Activated CD4-positive, alpha-beta T cell treated with anti-CD3 and anti-CD28 coated beads, Interleukin-2, amount 10 ng/mL, durations not matched to agents 7 days and 5 days (primary cell): ENCODE data around the gene DEPDC5. TPM values are rescaled to one million over a fixed set of nuclear protein-coding genes. Genes with fewer than 3 reads are reported as not detected.
A peak's percentile ranks its signal among the peaks of the same experiment; 100 is the strongest.

Source experiments
- CTCF ChIA-PET: fragments of 350-600 bp; sonication (Branson Sonifier 250); formaldehyde crosslinking; loops from one replicate; lab custom pipeline; 2021; ENCODE audit warnings: antibody characterized with exemption; lab: Charles Lee
- POLR2A ChIA-PET: fragments of 350-600 bp; sonication (Branson Sonifier 250); formaldehyde crosslinking; loops from one replicate; lab custom pipeline; 2021; ENCODE audit warnings: antibody characterized with exemption; lab: Charles Lee
- DNase-seq: peaks from one replicate; pipeline ENCODE4 v3.0.0-alpha.2; 2020
- H3K27ac Mint-ChIP-seq: one replicate; pipeline ENCODE4 v1.8.0; 2021; ENCODE audit warnings: mild to moderate bottlenecking, moderate library complexity, mixed read lengths
- H3K27me3 Mint-ChIP-seq: one replicate; pipeline ENCODE4 v1.8.0; 2021; ENCODE audit warnings: mixed read lengths
- H3K36me3 Mint-ChIP-seq: one replicate; pipeline ENCODE4 v1.8.0; 2021; ENCODE audit warnings: low read depth, mixed read lengths
- H3K4me1 Mint-ChIP-seq: one replicate; pipeline ENCODE4 v1.8.0; 2021; ENCODE audit warnings: mixed read lengths
- H3K4me3 Mint-ChIP-seq: one replicate; pipeline ENCODE4 v1.8.0; 2021; ENCODE audit warnings: mild to moderate bottlenecking, moderate library complexity, mixed read lengths
- H3K9me3 Mint-ChIP-seq: one replicate; pipeline ENCODE4 v1.8.0; 2021; ENCODE audit warnings: mixed read lengths
- total RNA-seq, 2 experiments: library from RNA; stranded (reverse); gene quantifications; one replicate each; pipeline ENCODE4 v1.2.3, GENCODE V29; 2021

Gene DEPDC5
- total RNA-seq, 2 experiments from 2014 or later: 39.5 to 41.1 TPM

GRCh38 chr22:31954535-31955523 is 201.0 kb downstream of the DEPDC5 start:
- CTCF ChIA-PET: interaction anchor here (1.1 to 1.3 kb wide), 2 partner anchors 16 to 289 kb away, joined by 5 to 10 read pairs; no protein-coding TSS in a partner anchor
- Mint-ChIP-seq H3K4me3 (no peak overlapping the region), H3K36me3 (peaks cover 68% of the 10 kb centered on the region), H3K9me3 (no peaks in the 10 kb centered on the region), H3K27ac (peak overlapping the region; percentile 17), H3K27me3 (no peaks in the 10 kb centered on the region), H3K4me1 (peaks cover 72% of the 10 kb centered on the region)
- POLR2A ChIA-PET: no interaction called here
- DNase-seq: no peak

- H3K27ac Mint-ChIP-seq: peak overlapping the region; percentile 60
- H3K27me3 Mint-ChIP-seq: no peaks in the 10 kb centered on the region
- H3K4me3 Mint-ChIP-seq: no peak overlapping the region
- ChIA-PET CTCF (interaction anchor here (0.6 to 1.3 kb wide), 5 partner anchors 9 to 293 kb away, joined by 3 to 4 read pairs (median 3); no protein-coding TSS in a partner anchor), POLR2A (no interaction called here)
- H3K4me1 Mint-ChIP-seq: peaks cover 59% of the 10 kb centered on the region
- peaks cover 56% of the 10 kb centered on the region for H3K36me3 Mint-ChIP-seq
- H3K9me3 Mint-ChIP-seq: no peaks in the 10 kb centered on the region
- DNase-seq: no peak
Observed at GRCh38 chr22:31956360-31956759, 202.5 kb downstream of the DEPDC5 start.

Other genes starting within 250 kb of the DEPDC5 start
- gene PISD, start 91.8 kb upstream of the DEPDC5 start, total RNA-seq: 10 to 100 TPM; 19.4 to 19.6 TPM
- 10 to 100 TPM; 63.5 to 72.4 TPM for gene PRR14L, start 3.9 kb upstream of the DEPDC5 start, total RNA-seq
- gene YWHAH, start 190.5 kb downstream of the DEPDC5 start, total RNA-seq: 100 to 1,000 TPM; 182 to 190 TPM